ENCODE results near the gene GJC3. TPM values are rescaled to one million over a fixed set of nuclear protein-coding genes. Genes with fewer than 3 reads are reported as not detected.
"Not testable (repeated sequence)": the region's sequence is repeated elsewhere in the genome, so short reads cannot be mapped to it uniquely, and the experiment has no call there.

GJC3 gene, protein sequence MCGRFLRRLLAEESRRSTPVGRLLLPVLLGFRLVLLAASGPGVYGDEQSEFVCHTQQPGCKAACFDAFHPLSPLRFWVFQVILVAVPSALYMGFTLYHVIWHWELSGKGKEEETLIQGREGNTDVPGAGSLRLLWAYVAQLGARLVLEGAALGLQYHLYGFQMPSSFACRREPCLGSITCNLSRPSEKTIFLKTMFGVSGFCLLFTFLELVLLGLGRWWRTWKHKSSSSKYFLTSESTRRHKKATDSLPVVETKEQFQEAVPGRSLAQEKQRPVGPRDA
- not detected for total RNA-seq

DNA sequence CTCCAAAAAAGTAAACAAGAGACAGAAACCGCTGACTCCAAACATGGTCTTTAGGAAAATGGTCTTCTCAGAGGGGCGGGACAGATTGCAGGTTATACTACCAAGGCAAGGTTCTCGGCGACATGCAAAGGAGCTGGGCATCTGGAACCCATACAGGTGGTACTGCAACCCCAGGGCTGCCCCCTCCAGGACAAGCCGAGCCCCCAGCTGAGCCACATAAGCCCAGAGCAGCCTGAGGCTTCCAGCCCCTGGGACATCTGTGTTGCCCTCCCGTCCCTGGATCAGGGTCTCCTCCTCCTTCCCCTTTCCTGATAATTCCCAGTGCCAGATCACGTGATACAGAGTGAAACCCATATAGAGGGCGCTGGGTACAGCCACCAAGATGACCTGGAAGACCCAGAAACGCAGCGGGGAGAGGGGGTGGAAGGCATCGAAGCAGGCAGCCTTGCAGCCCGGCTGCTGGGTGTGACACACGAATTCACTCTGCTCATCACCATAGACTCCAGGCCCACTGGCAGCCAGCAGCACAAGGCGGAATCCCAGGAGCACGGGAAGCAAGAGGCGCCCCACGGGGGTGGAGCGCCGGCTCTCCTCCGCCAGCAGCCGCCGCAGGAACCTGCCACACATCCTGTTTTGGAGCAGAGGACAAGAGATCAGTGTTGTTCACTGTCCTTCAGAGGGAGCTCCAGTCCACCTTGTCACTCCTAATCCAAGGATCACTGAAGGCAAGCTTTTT is at the start of gene GJC3:
Gene GJC3 (minus strand): TSS at position 627 of the 736 bp plus-strand sequence. CDS start 0 bp downstream, at position 627.
- TF ChIP-seq, protein P1, sequence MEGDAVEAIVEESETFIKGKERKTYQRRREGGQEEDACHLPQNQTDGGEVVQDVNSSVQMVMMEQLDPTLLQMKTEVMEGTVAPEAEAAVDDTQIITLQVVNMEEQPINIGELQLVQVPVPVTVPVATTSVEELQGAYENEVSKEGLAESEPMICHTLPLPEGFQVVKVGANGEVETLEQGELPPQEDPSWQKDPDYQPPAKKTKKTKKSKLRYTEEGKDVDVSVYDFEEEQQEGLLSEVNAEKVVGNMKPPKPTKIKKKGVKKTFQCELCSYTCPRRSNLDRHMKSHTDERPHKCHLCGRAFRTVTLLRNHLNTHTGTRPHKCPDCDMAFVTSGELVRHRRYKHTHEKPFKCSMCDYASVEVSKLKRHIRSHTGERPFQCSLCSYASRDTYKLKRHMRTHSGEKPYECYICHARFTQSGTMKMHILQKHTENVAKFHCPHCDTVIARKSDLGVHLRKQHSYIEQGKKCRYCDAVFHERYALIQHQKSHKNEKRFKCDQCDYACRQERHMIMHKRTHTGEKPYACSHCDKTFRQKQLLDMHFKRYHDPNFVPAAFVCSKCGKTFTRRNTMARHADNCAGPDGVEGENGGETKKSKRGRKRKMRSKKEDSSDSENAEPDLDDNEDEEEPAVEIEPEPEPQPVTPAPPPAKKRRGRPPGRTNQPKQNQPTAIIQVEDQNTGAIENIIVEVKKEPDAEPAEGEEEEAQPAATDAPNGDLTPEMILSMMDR (IDR thresholded peaks at IDR 0.05), result peak; percentile 27 to 37 (median 36)
- TF ChIP-seq EP300 (IDR thresholded peaks at IDR 0.05) (no peak), POLR2AphosphoS5 (IDR thresholded peaks at IDR 0.05) (peak in 1 of 2 donors; percentile 44), POLR2A (IDR thresholded peaks at IDR 0.05; ENCODE audit: low read depth) (no peak)
- H3K4me1 ChIP-seq, result peaks cover 9 to 16% (median 13%) of the 10 kb centered on the region in 4 donors
- 21% methylated on average over 12 of the region's 22 CpGs for WGBS
- peak within 1 kb of the TSS; percentile 29 to 48 (median 39) for H3K4me3 ChIP-seq
- peak within 1 kb of the TSS in 1 of 4 donors; percentile 22 for H3K27ac ChIP-seq (replicated peaks in 1 of 4)
- H3K36me3 ChIP-seq, result no peaks in the 10 kb centered on the region
- no peak for DNase-seq (ENCODE audit: extremely low spot score)
- intact Hi-C loops (cut with DNase I), result no loop called here
- H3K27me3 ChIP-seq, result no peaks in the 10 kb centered on the region
- no peaks in the 10 kb centered on the region for H3K9me3 ChIP-seq

DNA sequence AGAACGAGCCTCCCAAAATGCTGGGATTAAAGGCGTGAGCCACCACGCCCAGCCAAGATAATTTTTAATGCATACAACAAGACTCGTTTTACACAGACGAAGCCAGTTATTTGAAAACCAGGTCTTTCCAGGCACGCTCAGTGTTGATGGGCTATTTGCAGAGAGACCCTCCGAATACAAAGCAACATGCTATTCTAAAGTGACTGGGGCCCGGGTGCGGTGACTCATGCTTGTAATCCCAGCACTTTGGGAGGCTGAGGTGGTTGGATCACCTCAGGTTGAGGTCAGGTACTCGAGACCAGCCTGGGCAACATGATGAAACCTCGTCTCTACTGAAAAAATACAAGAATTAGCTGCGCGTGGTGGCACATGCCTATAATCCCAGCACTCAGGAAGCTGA is 47.2 kb upstream of the GJC3 start:
- H3K27ac ChIP-seq (replicated peaks in 1 of 4), result no peak overlapping the region
- H3K36me3 ChIP-seq, result no peaks in the 10 kb centered on the region
- no peak overlapping the region for H3K4me3 ChIP-seq
- H3K4me1 ChIP-seq, result peaks cover 0 to 5% (median 0%) of the 10 kb centered on the region in 4 donors
- H3K27me3 ChIP-seq, result peaks cover 0 to 11% (median 0%) of the 10 kb centered on the region in 4 donors
- 88% methylated on average over 13 of the region's 13 CpGs for WGBS
- intact Hi-C loops (cut with DNase I), result no loop called here
- DNase-seq (ENCODE audit: extremely low spot score), result no peak
- no peaks in the 10 kb centered on the region for H3K9me3 ChIP-seq
- TF ChIP-seq POLR2A (IDR thresholded peaks at IDR 0.05; ENCODE audit: low read depth) (no peak), POLR2AphosphoS5 (IDR thresholded peaks at IDR 0.05) (no peak), EP300 (IDR thresholded peaks at IDR 0.05) (no peak)
- TF ChIP-seq, protein P1 (IDR thresholded peaks at IDR 0.05), result no peak

DNA sequence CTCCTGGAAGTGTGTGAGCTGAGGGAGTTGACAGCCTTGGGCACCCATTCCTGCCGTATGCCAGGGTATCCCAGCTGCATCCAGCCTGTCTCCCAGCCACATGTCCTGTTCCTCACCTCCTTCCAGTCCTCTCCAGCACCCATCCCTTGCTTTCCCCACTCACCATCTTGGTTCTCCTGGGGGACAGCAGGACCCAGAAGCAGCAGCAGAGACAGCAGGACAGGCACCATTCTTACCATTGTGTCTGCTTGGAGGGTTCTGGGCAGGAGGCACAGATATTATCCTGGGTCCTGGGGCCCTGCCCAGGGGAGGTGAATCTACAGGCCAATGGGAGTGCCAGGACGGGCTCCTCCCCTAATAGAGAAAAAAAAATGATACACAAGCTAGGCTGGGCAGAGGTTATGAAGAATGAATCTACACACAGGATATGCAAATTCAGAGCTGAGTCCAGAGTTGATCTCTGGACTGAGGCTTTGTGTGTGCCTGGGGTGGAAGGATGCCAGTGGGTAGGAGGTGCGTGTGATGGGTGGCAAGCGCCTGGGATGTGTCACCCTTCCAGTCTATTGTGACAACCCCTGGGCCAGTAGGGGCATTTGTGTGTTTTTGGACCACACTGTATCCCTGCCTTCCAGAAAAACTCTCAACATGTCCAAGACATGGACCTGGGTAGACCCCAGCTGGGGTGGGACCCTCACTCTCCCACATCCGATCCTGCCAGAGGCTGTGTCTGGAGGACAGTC is 46.5 kb upstream of the GJC3 start, which contains the start of gene AZGP1:
Gene AZGP1 (minus strand): TSS at position 250 of the 740 bp plus-strand sequence. CDS start 11 bp downstream, at position 239.
- TF ChIP-seq POLR2AphosphoS5 (IDR thresholded peaks at IDR 0.05), result no peak
- TF ChIP-seq, protein P1 (IDR thresholded peaks at IDR 0.05), result no peak
- no peak for TF ChIP-seq EP300 (IDR thresholded peaks at IDR 0.05)
- TF ChIP-seq POLR2A (IDR thresholded peaks at IDR 0.05; ENCODE audit: low read depth), result no peak
- intact Hi-C loops (cut with DNase I), result no loop called here
- WGBS, result 63% methylated on average over 5 of the region's 5 CpGs
- Histone ChIP-seq H3K36me3 (no peaks in the 10 kb centered on the region), H3K4me3 (peak within 1 kb of the TSS in 1 of 4 donors; percentile 5), H3K27ac (replicated peaks in 1 of 4) (no peak within 1 kb of the TSS), H3K9me3 (no peaks in the 10 kb centered on the region), H3K27me3 (peaks cover 0 to 11% (median 0%) of the 10 kb centered on the region in 4 donors), H3K4me1 (peaks cover 0 to 5% (median 0%) of the 10 kb centered on the region in 4 donors)
- DNase-seq (ENCODE audit: extremely low spot score), result no peak

DNA sequence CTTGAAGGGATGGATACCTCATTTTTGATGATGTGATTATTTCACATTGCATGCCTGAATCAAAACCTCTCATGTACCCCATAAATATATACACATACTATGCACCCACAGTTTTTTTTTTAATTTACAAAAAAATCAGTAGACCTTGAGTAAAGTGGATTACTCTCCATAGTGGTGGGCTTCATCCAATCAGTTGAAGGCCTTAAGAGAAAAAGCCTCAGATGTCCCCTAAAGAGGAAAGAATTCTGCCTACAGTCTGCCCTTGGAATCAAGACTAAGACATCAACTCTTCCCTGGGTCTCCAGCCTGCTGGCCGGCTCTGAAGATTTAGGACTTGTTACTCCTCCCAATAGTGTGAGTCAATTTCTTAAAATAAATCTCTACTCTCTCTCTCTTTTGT is 45.3 kb upstream of the GJC3 start:
- Histone ChIP-seq H3K36me3 (no peaks in the 10 kb centered on the region), H3K27ac (replicated peaks in 1 of 4) (no peak overlapping the region), H3K27me3 (peaks cover 0 to 22% (median 0%) of the 10 kb centered on the region in 4 donors), H3K4me1 (peaks cover 0 to 5% (median 0%) of the 10 kb centered on the region in 4 donors), H3K4me3 (no peak overlapping the region), H3K9me3 (no peaks in the 10 kb centered on the region)
- intact Hi-C loops (cut with DNase I), result no loop called here
- no peak for DNase-seq (ENCODE audit: extremely low spot score)
- TF ChIP-seq POLR2A (IDR thresholded peaks at IDR 0.05; ENCODE audit: low read depth) (no peak), EP300 (IDR thresholded peaks at IDR 0.05) (no peak), POLR2AphosphoS5 (IDR thresholded peaks at IDR 0.05) (no peak)
- TF ChIP-seq, protein P1 (IDR thresholded peaks at IDR 0.05), result no peak
- 43% methylated on average over 1 of the region's 1 CpG for WGBS

DNA sequence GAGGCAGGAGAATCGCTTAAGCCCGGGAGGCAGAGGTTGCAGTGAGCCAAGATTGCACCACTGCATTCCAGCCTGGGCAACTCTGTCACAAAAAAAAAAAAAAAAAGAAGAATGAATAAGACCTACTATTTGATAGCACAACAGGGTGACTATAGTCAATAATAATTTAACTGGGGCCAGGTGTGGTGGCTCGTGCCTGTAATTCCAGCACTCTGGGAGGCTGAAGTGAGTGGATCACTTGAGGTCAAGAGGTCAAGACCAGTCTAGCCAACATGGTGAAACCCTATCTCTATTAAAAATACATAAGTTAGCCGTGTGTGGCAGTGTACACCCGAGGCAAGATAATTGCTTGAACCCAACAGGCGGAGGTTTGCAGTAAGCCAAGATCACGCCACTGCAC is 44.4 kb upstream of the GJC3 start:
- DNase-seq (ENCODE audit: extremely low spot score); H3K27ac ChIP-seq (replicated peaks in 1 of 4); H3K4me1 ChIP-seq; H3K9me3 ChIP-seq; H3K4me3 ChIP-seq; intact Hi-C loops (cut with DNase I); H3K36me3 ChIP-seq: not testable (repeated sequence)
- H3K27me3 ChIP-seq, result peaks cover 0 to 27% (median 0%) of the 10 kb centered on the region in 4 donors
- 78% methylated on average over 7 of the region's 7 CpGs for WGBS
